H1 (cell line): ENCODE results near the gene EPB41L4A.

Source experiments
- CEBPB ChIP-seq: IDR thresholded peaks from 2 replicates; pipeline ENCODE4 v1.6.1; 2012; ENCODE audit warnings: low read depth, low read length
- CHD2 ChIP-seq: IDR thresholded peaks from 2 replicates; pipeline ENCODE4 v1.6.1; 2012; ENCODE audit warnings: low read length, improper control_type of control experiment
- EGR1 ChIP-seq: IDR thresholded peaks from 2 replicates; pipeline ENCODE4 v1.6.1; 2011; ENCODE audit warnings: low read depth, low read length, borderline replicate concordance
- GABPA ChIP-seq: IDR thresholded peaks from 2 replicates; pipeline ENCODE4 v1.6.1; 2011; ENCODE audit warnings: mild to moderate bottlenecking, low read length, moderate library complexity, borderline replicate concordance; ENCODE audit not compliant: insufficient read depth
- GTF2F1 ChIP-seq: IDR thresholded peaks from 2 replicates; pipeline ENCODE4 v1.6.1; 2012; ENCODE audit warnings: low read depth, low read length, improper control_type of control experiment, borderline replicate concordance
- MAFK ChIP-seq: IDR thresholded peaks from 2 replicates; pipeline ENCODE4 v1.6.1; 2012; ENCODE audit warnings: low read depth, mild to moderate bottlenecking, improper control_type of control experiment, low read length
- RAD21 ChIP-seq, 2 experiments: IDR thresholded peaks in 1 of 2; conservative IDR thresholded peaks in 1 of 2; 2 replicates each; pipeline ENCODE4 v1.6.1; 2011; ENCODE audit warnings: low read depth in 2 of 2, low read length in 2 of 2, improper control_type of control experiment in 1 of 2, inconsistent platforms in 1 of 2, mild to moderate bottlenecking in 1 of 2, moderate library complexity in 1 of 2
- TAF1 ChIP-seq: IDR thresholded peaks from 2 replicates; pipeline ENCODE4 v1.6.1; 2011; ENCODE audit warnings: mild to moderate bottlenecking, low read depth, low read length
- TF ChIP-seq, protein P1 (sequence below), 3 experiments: IDR thresholded peaks; 1 replicate in 2 of 3; 2 replicates in 1 of 3; pipeline versions ENCODE4 v1.5.1 to v1.6.1; 2011; ENCODE audit warnings: low read length in 3 of 3, mild to moderate bottlenecking in 3 of 3, inconsistent platforms in 2 of 3, low read depth in 1 of 3, moderate library complexity in 1 of 3; ENCODE audit not compliant: insufficient read depth in 1 of 3; ENCODE audit errors: control extremely low read depth in 1 of 3
- TF ChIP-seq, protein P2 (sequence below): IDR thresholded peaks from 2 replicates; pipeline ENCODE4 v1.6.1; 2012; ENCODE audit warnings: inconsistent platforms

DNA sequence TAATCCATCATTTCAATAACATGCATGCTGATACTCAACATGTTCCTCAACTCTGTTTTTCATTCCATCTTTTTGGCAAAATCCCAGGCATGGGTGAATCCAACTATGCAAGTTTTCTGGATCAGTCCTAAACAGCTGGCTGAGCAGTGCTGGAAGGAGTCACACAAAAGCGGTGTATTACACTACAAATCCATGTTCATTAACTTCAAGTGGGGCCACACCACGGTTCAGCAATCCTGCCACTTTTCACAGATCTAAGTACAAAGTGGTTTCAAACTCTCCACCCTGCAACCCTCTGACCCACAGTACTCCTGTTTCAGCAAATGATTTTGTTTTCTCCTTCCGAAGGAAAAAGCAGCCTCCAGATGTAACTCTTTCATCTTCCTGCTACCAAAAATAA lies 222.5 kb downstream of the EPB41L4A start:
- TF ChIP-seq GTF2F1 = no peak
- TF ChIP-seq, protein P1, sequence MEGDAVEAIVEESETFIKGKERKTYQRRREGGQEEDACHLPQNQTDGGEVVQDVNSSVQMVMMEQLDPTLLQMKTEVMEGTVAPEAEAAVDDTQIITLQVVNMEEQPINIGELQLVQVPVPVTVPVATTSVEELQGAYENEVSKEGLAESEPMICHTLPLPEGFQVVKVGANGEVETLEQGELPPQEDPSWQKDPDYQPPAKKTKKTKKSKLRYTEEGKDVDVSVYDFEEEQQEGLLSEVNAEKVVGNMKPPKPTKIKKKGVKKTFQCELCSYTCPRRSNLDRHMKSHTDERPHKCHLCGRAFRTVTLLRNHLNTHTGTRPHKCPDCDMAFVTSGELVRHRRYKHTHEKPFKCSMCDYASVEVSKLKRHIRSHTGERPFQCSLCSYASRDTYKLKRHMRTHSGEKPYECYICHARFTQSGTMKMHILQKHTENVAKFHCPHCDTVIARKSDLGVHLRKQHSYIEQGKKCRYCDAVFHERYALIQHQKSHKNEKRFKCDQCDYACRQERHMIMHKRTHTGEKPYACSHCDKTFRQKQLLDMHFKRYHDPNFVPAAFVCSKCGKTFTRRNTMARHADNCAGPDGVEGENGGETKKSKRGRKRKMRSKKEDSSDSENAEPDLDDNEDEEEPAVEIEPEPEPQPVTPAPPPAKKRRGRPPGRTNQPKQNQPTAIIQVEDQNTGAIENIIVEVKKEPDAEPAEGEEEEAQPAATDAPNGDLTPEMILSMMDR (IDR thresholded peaks at IDR 0.05; ENCODE audit: control extremely low read depth in 1 of 3, insufficient read depth in 1 of 3, low read depth in 1 of 3, low read length in 3 of 3) = no peak
- no peak for TF ChIP-seq GABPA
- TF ChIP-seq, protein P2, sequence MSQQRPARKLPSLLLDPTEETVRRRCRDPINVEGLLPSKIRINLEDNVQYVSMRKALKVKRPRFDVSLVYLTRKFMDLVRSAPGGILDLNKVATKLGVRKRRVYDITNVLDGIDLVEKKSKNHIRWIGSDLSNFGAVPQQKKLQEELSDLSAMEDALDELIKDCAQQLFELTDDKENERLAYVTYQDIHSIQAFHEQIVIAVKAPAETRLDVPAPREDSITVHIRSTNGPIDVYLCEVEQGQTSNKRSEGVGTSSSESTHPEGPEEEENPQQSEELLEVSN = no peak
- no peak for TF ChIP-seq CHD2
- TF ChIP-seq TAF1 = no peak
- TF ChIP-seq EGR1 = no peak
- TF ChIP-seq RAD21 (IDR thresholded peaks at IDR 0.05 in 1 of 2, conservative IDR thresholded peaks at IDR 0.05 in 1 of 2; ENCODE audit: low read depth in 2 of 2, low read length in 2 of 2) = no peak
- TF ChIP-seq CEBPB = no peak
- no peak for TF ChIP-seq MAFK
